Right kidney (tissue), 1 donor: ENCODE measurements around the gene NCOA3.
"Not testable (repeated sequence)": the region's sequence is repeated elsewhere in the genome, so short reads cannot be mapped to it uniquely, and the experiment has no call there.

Experiments
- DNase-seq: peaks from one replicate; pipeline ENCODE4 v3.0.0-alpha.2; 2016

The NCOA3 gene

GRCh38 chr20:47468290-47469050, 33.2 kb upstream of the NCOA3 start:
- DNase-seq = no peak

- no peak for DNase-seq
Measured at GRCh38 chr20:47475419-47476044, 26.2 kb upstream of the NCOA3 start.

DNA sequence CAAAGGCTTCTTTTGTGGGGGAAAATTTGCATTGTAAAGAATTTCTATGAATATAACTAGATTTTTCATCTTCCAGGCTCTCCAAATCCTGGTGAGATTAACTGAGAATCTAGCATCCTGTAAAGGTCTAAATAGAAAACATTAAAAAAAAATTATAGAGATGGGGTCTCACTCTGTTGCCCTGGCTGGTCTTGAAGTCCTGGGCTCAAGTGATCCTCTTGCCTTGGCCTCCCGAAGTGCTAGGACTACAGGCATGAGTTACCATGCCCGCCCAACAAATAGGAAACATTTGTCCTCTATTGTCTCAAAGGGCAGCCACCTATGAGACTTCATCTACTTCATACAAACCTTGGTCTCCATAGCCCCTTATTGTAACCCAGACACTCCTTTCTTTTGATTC, 25.2 kb upstream of the NCOA3 start:
- no peak for DNase-seq

DNA sequence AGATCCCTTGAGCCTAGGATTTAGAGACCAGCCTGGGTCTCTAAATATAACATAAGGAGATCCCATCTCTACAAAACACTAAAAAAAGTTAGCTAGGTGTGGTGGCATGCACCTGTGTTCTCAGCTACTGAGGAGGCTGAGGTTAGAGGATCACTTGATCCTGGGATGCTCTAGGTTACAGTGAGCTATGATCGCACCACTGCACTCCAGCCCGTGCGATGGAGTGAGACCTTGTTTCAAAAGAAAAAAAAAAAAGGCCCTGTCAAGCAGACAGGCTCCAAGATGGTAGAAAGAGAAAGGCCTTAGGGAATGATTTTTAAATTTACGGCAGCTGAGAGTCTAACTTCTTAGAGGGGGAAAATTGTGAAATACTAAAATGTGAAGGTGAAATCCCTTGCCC, 22.6 kb upstream of the NCOA3 start:
- DNase-seq = no peak

- no peak for DNase-seq
Measured at GRCh38 chr20:47479506-47479905, 22.2 kb upstream of the NCOA3 start.

DNA sequence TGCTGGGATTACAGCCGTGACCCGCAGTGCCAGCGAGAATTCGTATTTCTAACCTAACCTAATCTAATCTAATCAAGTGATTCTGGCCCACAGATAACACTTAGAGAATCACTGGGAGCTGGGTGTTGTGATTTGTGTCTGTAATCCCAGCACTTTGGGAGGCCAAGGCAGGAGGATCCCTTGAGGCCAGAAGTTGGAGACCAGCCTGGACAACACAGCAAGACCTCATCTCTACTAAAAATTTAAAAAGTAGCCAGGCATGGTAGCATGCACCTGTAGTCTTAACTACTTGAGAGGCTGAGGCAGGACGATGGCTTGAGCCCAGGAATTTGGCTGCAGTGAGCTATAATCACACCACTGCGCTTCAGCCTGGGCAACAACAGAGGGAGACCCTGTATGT, 21.4 kb upstream of the NCOA3 start:
- DNase-seq = no peak

GRCh38 chr20:47480705-47481104, 21.0 kb upstream of the NCOA3 start:
- DNase-seq = no peak

DNA sequence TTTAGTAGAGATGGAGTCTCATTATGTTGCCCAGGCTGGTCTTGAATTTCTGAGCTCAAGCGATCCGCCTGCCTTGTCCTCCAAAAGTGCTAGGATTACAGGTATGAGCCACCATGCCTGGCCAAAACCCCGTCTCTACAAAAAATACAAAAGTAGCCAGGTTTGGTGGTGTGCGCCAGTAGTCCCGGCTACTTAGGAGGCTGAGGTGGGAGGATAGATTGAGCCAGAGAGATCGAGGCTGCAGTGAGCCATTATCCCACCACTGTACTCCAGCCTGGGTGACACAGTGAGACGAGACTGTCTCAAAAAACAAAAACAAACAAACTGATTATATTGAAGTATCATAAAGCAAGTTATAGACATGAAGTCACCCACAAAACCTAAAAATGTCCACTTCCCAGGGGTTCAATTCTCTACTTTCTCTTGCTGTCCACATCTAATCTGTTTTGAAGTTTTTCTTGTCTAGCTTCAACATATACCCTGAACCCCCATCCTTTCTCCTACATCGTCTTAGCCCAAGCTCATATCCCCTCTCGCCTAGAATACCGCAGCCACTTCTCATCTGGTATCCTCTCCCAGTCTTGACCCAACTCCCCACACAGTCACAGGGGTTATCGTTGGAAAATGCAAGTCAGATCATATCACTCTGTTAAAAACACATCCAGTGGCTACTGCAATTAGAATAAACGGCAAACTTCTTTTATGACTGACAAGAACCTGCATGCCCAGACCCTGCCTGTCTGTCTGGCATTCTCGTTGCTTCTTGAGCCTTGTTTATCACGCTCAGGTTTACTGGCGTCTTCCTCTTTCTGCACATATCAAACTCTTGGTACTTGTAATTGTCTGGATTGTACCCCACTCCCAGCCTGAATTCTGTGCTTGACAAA, 20.1 kb upstream of the NCOA3 start:
- DNase-seq = no peak

DNA sequence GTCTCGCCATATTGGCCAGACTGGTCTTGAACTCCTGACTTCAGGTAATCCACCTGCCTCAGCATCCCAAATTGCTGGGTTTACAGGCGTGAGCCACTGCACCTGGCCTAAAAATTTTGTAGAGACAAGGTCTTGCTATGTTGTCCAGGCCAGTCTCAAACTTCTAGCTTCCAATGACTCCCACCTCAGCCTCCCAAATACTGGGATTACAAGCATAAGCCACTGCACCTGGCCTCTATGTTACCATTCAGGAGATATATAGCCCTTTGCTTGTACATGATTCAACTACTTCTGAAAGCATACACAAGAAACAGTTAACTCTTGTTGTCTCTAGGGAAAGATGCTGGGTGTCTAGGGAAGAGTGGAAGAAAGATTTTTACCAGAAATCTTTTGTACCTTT, 19.0 kb upstream of the NCOA3 start:
- DNase-seq = no peak

DNA sequence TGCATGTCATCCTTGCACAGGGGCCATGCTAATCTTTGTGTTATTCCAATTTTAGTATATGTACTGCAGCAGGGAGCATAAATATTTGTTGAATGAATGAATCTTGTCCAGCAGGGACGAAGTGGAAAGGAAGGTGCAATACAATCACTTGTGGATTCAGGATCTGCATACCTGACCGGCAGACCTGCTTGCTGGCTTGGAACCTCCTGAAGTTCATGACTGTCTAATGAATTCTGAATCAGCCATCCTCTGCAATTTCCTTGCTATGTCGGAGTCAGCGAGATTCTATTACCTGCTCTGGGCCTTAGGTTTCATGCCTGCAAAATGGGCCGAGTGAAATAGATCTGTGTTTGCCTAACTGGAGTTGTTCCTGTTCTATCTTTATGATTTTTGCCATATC, 17.4 kb upstream of the NCOA3 start:
- no peak for DNase-seq

DNA sequence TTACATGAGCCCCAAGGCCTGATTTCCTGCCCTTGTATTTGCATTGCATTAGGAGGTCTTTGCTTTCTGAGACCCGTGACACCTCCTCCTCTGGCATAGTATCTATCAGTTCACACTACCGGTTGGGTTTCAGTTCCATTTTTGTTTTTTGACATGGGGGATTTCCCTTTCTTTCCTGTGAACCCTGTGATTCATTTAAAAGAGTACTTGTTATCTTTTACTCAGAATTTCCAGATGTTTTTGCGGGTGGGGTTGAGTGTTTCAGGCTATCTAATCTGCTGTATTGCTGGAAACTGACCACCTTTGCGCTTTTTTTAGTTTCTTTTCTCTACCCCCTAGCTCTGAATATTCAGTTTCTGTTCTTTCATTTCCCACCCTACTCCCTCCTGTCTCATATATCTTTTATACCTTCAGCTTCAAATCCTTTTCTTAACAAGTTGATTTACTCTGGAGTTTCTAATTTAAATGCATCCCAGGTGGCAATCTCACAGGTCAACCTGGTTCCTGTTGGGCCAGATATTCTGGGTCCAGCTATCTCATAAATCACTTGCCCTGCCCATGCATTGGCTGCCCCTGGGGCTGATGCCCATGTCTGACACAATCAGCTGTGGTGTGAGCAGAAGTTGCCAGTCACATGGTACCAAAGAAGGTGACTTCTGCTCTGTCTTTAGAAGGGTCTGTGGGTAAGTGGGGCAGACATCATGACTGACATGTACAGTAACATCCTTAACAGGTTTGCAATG, 14.3 kb upstream of the NCOA3 start:
- no peak for DNase-seq

GRCh38 chr20:47489448-47489872, 12.2 kb upstream of the NCOA3 start:
- no peak for DNase-seq

GRCh38 chr20:47490795-47491194, 10.9 kb upstream of the NCOA3 start:
- DNase-seq = no peak

GRCh38 chr20:47492284-47492683, 9.4 kb upstream of the NCOA3 start:
- no peak for DNase-seq

DNA sequence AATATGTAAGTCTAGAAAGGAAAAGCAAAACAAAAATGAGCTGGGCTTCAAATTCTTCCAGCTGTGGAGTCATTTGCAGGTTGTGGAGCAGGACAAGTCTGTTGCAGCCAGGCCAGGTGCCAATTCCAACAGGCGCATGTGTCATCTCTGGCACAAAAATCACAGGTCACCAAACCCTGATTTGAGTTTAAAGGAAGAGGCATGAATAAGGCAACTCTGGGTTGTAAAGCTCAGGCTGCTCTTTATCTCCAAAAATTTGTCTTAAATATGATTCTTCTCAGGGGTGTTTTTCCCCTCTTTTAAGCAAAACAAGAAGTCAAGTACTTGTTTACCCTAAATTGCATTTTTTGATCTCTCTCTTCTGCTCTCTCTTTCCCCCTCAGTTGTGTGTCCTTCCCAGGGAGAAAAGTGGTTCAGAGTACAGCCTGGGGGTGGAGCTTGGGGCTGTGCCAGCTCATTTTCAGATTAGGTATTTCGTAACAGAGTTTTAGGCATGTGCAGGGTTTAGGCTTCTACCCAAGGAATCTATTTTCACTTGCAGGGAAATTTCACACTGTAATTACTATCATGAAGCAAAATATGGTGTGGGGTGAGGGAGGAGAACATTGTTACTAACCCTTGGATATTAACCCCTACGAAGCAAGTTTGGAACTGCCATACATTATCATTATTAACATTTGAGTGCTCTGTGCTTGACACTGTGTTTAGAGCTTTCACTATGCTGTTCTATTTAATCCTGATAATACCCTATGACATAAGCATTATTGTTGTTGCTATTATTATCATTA, 8.3 kb upstream of the NCOA3 start:
- DNase-seq = peak; percentile 44

DNA sequence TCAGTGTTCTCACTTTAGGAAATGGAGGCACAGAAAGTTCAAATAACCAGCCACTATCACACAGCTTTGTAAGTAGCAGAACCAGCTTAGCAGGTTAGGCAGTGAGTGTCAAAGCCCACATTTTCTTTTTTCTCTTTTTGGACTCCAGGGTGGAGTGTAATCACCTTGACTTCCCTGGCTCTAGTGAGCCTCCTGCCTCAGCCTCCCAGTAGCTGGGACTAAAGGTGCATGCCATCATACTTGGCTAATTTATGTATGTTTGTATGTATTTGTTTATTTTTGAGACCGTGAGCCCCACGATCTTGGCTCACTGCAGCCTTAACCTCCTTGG, 7.8 kb upstream of the NCOA3 start:
- DNase-seq = no peak

GRCh38 chr20:47494606-47495005, 7.1 kb upstream of the NCOA3 start:
- not testable (repeated sequence) for DNase-seq

GRCh38 chr20:47496118-47496517, 5.6 kb upstream of the NCOA3 start:
- no peak for DNase-seq

- DNase-seq = no peak
Measured at GRCh38 chr20:47498606-47499005, 3.1 kb upstream of the NCOA3 start.

- no peak for DNase-seq
Measured at GRCh38 chr20:47499053-47499452, 2.6 kb upstream of the NCOA3 start.

- DNase-seq = not testable (repeated sequence)
Measured at GRCh38 chr20:47500082-47500481, 1.6 kb upstream of the NCOA3 start.

- DNase-seq = no peak
Measured at GRCh38 chr20:47500554-47500953, 1.1 kb upstream of the NCOA3 start.
